GM12878 (cell line): ENCODE measurements around the gene SCAMP5.

Experiments
- BMI1 ChIP-seq: fragments of 450-650 bp; IDR thresholded peaks from 2 replicates; pipeline ENCODE4 v1.6.1; 2016; ENCODE audit warnings: mild to moderate bottlenecking, moderate library complexity, borderline replicate concordance
- CTCF ChIP-seq, 3 experiments: IDR thresholded peaks in 2 of 3; conservative IDR thresholded peaks in 1 of 3; 2 replicates each; pipeline ENCODE4 v1.5.1; 2011; ENCODE audit warnings: low read depth in 3 of 3, low read length in 3 of 3, mild to moderate bottlenecking in 3 of 3, control low read depth in 2 of 3, moderate library complexity in 2 of 3, inconsistent platforms in 1 of 3, mixed read lengths in 1 of 3; ENCODE audit not compliant: control insufficient read depth in 2 of 3, insufficient read depth in 1 of 3; ENCODE audit errors: extremely low read depth in 1 of 3
- POLR2A ChIP-seq: IDR thresholded peaks from 2 replicates; pipeline ENCODE4 v1.6.1; 2011; ENCODE audit warnings: low read depth, mild to moderate bottlenecking, low read length
- PRDM15 ChIP-seq: fragments of 450-650 bp; formaldehyde crosslinking; IDR thresholded peaks from 2 replicates; pipeline ENCODE4 v1.4.0; 2020; ENCODE audit warnings: mild to moderate bottlenecking, moderate library complexity
- TAF1 ChIP-seq: IDR thresholded peaks from 2 replicates; pipeline ENCODE4 v1.6.1; 2011; ENCODE audit warnings: mild to moderate bottlenecking, low read depth, low read length, borderline replicate concordance
- TARDBP ChIP-seq: IDR thresholded peaks from 2 replicates; pipeline ENCODE4 v1.6.1; 2016; ENCODE audit warnings: borderline replicate concordance

GRCh38 chr15:74978077-74978476, 17.3 kb upstream of the SCAMP5 start:
- TF ChIP-seq TARDBP, result no peak
- no peak for TF ChIP-seq POLR2A
- no peak for TF ChIP-seq CTCF (IDR thresholded peaks at IDR 0.05 in 2 of 3, conservative IDR thresholded peaks at IDR 0.05 in 1 of 3; ENCODE audit: control insufficient read depth in 2 of 3, extremely low read depth in 1 of 3, insufficient read depth in 1 of 3, low read depth in 3 of 3, low read length in 3 of 3)
- TF ChIP-seq BMI1, result no peak
- TF ChIP-seq PRDM15, result no peak
- TF ChIP-seq TAF1, result no peak
